H9 (cell line): ENCODE data around the gene LNX2. TPM values are rescaled to one million over a fixed set of nuclear protein-coding genes. Genes with fewer than 3 reads are reported as not detected.

Experiments used
- DNase-seq: peaks from one replicate; pipeline ENCODE4 v3.0.0-alpha.2; 2017
- H2AFZ ChIP-seq: one replicate; pipeline ENCODE4 v1.6.1; 2013; ENCODE audit warnings: mild to moderate bottlenecking, low read length, control low read depth, moderate library complexity
- H2AK5ac ChIP-seq: 2 replicates; pipeline ENCODE4 v1.6.1; 2013; ENCODE audit warnings: low read length, control low read depth, mixed read lengths; ENCODE audit not compliant: insufficient read length
- H2BK120ac ChIP-seq: one replicate; pipeline ENCODE4 v1.6.1; 2013; ENCODE audit warnings: low read depth, mild to moderate bottlenecking, low read length, control low read depth, inconsistent platforms; ENCODE audit not compliant: poor library complexity, severe bottlenecking
- H2BK12ac ChIP-seq: 2 replicates; pipeline ENCODE4 v1.6.1; 2013; ENCODE audit warnings: low read length, control low read depth, mixed read lengths, low read depth; ENCODE audit not compliant: insufficient read length
- H2BK15ac ChIP-seq: 2 replicates; pipeline ENCODE4 v1.6.1; 2013; ENCODE audit warnings: low read depth, low read length, control low read depth
- H2BK20ac ChIP-seq: one replicate; pipeline ENCODE4 v1.6.1; 2013; ENCODE audit warnings: low read depth, mild to moderate bottlenecking, low read length, control low read depth, inconsistent platforms; ENCODE audit not compliant: poor library complexity, severe bottlenecking
- H2BK5ac ChIP-seq: 2 replicates; pipeline ENCODE4 v1.6.1; 2013; ENCODE audit warnings: low read length, control low read depth, mixed read lengths; ENCODE audit not compliant: insufficient read length
- H3K14ac ChIP-seq: 2 replicates; pipeline ENCODE4 v1.6.1; 2013; ENCODE audit warnings: low read length, control low read depth; ENCODE audit not compliant: insufficient read depth
- H3K18ac ChIP-seq: 2 replicates; pipeline ENCODE4 v1.6.1; 2013; ENCODE audit warnings: low read depth, mild to moderate bottlenecking, mixed read lengths, low read length, control low read depth; ENCODE audit not compliant: insufficient read length
- H3K23ac ChIP-seq: 2 replicates; pipeline ENCODE4 v1.6.1; 2013; ENCODE audit warnings: low read length, control low read depth, mixed read lengths, low read depth; ENCODE audit not compliant: insufficient read length
- H3K23me2 ChIP-seq: 2 replicates; pipeline ENCODE4 v1.6.1; 2013; ENCODE audit warnings: low read depth, mild to moderate bottlenecking, mixed read lengths, low read length, control low read depth; ENCODE audit not compliant: insufficient read length, poor library complexity, severe bottlenecking
- H3K27ac ChIP-seq: 2 replicates; pipeline ENCODE4 v1.5.1; 2013; ENCODE audit warnings: low read length, control low read depth, mixed read lengths, low read depth; ENCODE audit not compliant: insufficient read length
- H3K27me3 ChIP-seq: 2 replicates; pipeline ENCODE4 v1.6.1; 2013; ENCODE audit warnings: low read length, control low read depth, inconsistent platforms; ENCODE audit not compliant: insufficient read depth
- H3K4ac ChIP-seq: 2 replicates; pipeline ENCODE4 v1.6.1; 2013; ENCODE audit warnings: low read depth, mild to moderate bottlenecking, control low read depth, inconsistent platforms, low read length, moderate library complexity
- H3K4me1 ChIP-seq: 2 replicates; pipeline ENCODE4 v1.6.1; 2013; ENCODE audit warnings: low read length, control low read depth, inconsistent platforms; ENCODE audit not compliant: insufficient read depth
- H3K4me2 ChIP-seq: 2 replicates; pipeline ENCODE4 v1.6.1; 2013; ENCODE audit warnings: low read length, control low read depth, mixed read lengths; ENCODE audit not compliant: insufficient read length, insufficient read depth
- H3K56ac ChIP-seq: 2 replicates; pipeline ENCODE4 v1.6.1; 2013; ENCODE audit warnings: low read depth, mild to moderate bottlenecking, mixed read lengths, low read length, control low read depth; ENCODE audit not compliant: insufficient read length
- H3K79me1 ChIP-seq: 2 replicates; pipeline ENCODE4 v1.6.1; 2013; ENCODE audit warnings: low read depth, mild to moderate bottlenecking, moderate library complexity, low read length, control low read depth, inconsistent platforms; ENCODE audit not compliant: insufficient read depth, poor library complexity, severe bottlenecking
- H3K79me2 ChIP-seq: 2 replicates; pipeline ENCODE4 v1.6.1; 2013; ENCODE audit warnings: low read length, control low read depth, inconsistent platforms; ENCODE audit not compliant: insufficient read depth
- H3K9ac ChIP-seq: 2 replicates; pipeline ENCODE4 v1.6.1; 2013; ENCODE audit warnings: low read length, control low read depth, mixed read lengths; ENCODE audit not compliant: insufficient read length; ENCODE audit errors: extremely low read depth
- H3K9me3 ChIP-seq: one replicate; pipeline ENCODE4 v1.6.1; 2013; ENCODE audit warnings: low read depth, low read length, inconsistent platforms; ENCODE audit not compliant: control insufficient read depth
- H3T11ph ChIP-seq: one replicate; pipeline ENCODE4 v1.6.1; 2013; ENCODE audit warnings: mild to moderate bottlenecking, low read length, control low read depth, inconsistent platforms
- H4K20me1 ChIP-seq: one replicate; pipeline ENCODE4 v1.6.1; 2013; ENCODE audit not compliant: control insufficient read depth, insufficient read length, insufficient read depth
- H4K5ac ChIP-seq: 2 replicates; pipeline ENCODE4 v1.6.1; 2013; ENCODE audit warnings: low read depth, mild to moderate bottlenecking, mixed read lengths, low read length, control low read depth; ENCODE audit not compliant: insufficient read length
- H4K8ac ChIP-seq: replicated peaks from 2 replicates; pipeline ENCODE4 v1.6.1; 2013; ENCODE audit warnings: low read length, control low read depth, mixed read lengths, low read depth; ENCODE audit not compliant: insufficient read length
- H4K91ac ChIP-seq: 2 replicates; pipeline ENCODE4 v1.6.1; 2013; ENCODE audit warnings: low read depth, mild to moderate bottlenecking, moderate library complexity, mixed read lengths, low read length, control low read depth; ENCODE audit not compliant: insufficient read length
- H3K27ac Mint-ChIP-seq, 3 experiments: 2 replicates in 2 of 3; 3 replicates in 1 of 3; pipeline ENCODE4 v1.8.0; 2020 to 2021; ENCODE audit warnings: mixed read lengths in 3 of 3, mild to moderate bottlenecking in 1 of 3, moderate library complexity in 1 of 3
- H3K27me3 Mint-ChIP-seq: 2 replicates; pipeline ENCODE4 v1.8.0; 2021; ENCODE audit warnings: low read depth, mild to moderate bottlenecking, moderate library complexity, mixed read lengths
- H3K36me3 Mint-ChIP-seq, 3 experiments: 2 replicates in 2 of 3; 3 replicates in 1 of 3; pipeline ENCODE4 v1.8.0; 2020 to 2021; ENCODE audit warnings: low read depth in 3 of 3, mixed read lengths in 3 of 3; ENCODE audit not compliant: insufficient read depth in 1 of 3
- H3K4me1 Mint-ChIP-seq, 2 experiments: 2 replicates each; pipeline ENCODE4 v1.8.0; 2020; ENCODE audit warnings: mixed read lengths in 2 of 2
- H3K4me3 Mint-ChIP-seq, 2 experiments: 2 replicates in 1 of 2; 3 replicates in 1 of 2; pipeline ENCODE4 v1.8.0; 2020 to 2021; ENCODE audit warnings: mild to moderate bottlenecking in 2 of 2, mixed read lengths in 2 of 2, moderate library complexity in 1 of 2
- H3K9me3 Mint-ChIP-seq, 2 experiments: 2 replicates in 1 of 2; 3 replicates in 1 of 2; pipeline ENCODE4 v1.8.0; 2020; ENCODE audit warnings: mild to moderate bottlenecking in 2 of 2, mixed read lengths in 2 of 2, moderate library complexity in 1 of 2
- WGBS: extraction: QIAGEN DNeasy Blood & Tissue Kit; methylation state at CpG from one replicate; pipeline ENCODE4 v1.1.7; 2013; ENCODE audit warnings: missing lambda C conversion rate, low lambda C conversion rate, mixed read lengths; ENCODE audit not compliant: insufficient read length; ENCODE audit errors: extremely low coverage; 5-methylcytosine and 5-hydroxymethylcytosine counted together
- total RNA-seq: library from RNA; stranded (reverse); gene quantifications from 2 replicates; pipeline ENCODE4 v1.2.1, GENCODE V29; 2021
- TF ChIP-seq, protein P1 (sequence below): fragments of 200-600 bp; sonication (generic); conservative IDR thresholded peaks from 3 replicates; pipeline ENCODE4 v1.8.0; 2021; ENCODE audit warnings: antibody characterized with exemption, mild to moderate bottlenecking

LNX2 gene
- total RNA-seq, 1 experiment from 2014 or later = 12.4 TPM

GRCh38 chr13:27638521-27638920, 18.2 kb upstream of the LNX2 start:
- H3K4me1 ChIP-seq = no peaks in the 10 kb centered on the region
- no peak overlapping the region for H3K9ac ChIP-seq
- TF ChIP-seq, protein P1, sequence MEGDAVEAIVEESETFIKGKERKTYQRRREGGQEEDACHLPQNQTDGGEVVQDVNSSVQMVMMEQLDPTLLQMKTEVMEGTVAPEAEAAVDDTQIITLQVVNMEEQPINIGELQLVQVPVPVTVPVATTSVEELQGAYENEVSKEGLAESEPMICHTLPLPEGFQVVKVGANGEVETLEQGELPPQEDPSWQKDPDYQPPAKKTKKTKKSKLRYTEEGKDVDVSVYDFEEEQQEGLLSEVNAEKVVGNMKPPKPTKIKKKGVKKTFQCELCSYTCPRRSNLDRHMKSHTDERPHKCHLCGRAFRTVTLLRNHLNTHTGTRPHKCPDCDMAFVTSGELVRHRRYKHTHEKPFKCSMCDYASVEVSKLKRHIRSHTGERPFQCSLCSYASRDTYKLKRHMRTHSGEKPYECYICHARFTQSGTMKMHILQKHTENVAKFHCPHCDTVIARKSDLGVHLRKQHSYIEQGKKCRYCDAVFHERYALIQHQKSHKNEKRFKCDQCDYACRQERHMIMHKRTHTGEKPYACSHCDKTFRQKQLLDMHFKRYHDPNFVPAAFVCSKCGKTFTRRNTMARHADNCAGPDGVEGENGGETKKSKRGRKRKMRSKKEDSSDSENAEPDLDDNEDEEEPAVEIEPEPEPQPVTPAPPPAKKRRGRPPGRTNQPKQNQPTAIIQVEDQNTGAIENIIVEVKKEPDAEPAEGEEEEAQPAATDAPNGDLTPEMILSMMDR = no peak
- H2AK5ac ChIP-seq = no peak overlapping the region
- no peak overlapping the region for H2BK20ac ChIP-seq
- no peak overlapping the region for H2BK12ac ChIP-seq
- Mint-ChIP-seq H3K4me3 (no peak overlapping the region), H3K27ac (no peak overlapping the region), H3K27me3 (no peaks in the 10 kb centered on the region), H3K36me3 (peaks cover 0 to 5% (median 1%) of the 10 kb centered on the region in 3 experiments; a peak in 3 of 7 replicates), H3K9me3 (no peaks in the 10 kb centered on the region), H3K4me1 (peaks cover 11 to 12% of the 10 kb centered on the region in 2 experiments)
- no peak overlapping the region for H3K56ac ChIP-seq
- no CpG with 5 or more reads among the region's 2 CpGs for WGBS
- H4K8ac ChIP-seq = no peak overlapping the region
- no peak overlapping the region for H3T11ph ChIP-seq
- H2BK15ac ChIP-seq = no peak overlapping the region
- H2AFZ ChIP-seq = no peak overlapping the region
- H3K14ac ChIP-seq = no peak overlapping the region
- no peaks in the 10 kb centered on the region for H3K23me2 ChIP-seq
- no peak overlapping the region for H3K27ac ChIP-seq
- no peaks in the 10 kb centered on the region for H3K9me3 ChIP-seq
- no peak overlapping the region for H3K4me2 ChIP-seq
- no peak overlapping the region for H2BK5ac ChIP-seq
- no peak overlapping the region for H4K5ac ChIP-seq
- no peaks in the 10 kb centered on the region for H3K79me2 ChIP-seq
- no peaks in the 10 kb centered on the region for H4K20me1 ChIP-seq
- no peaks in the 10 kb centered on the region for H3K79me1 ChIP-seq
- H4K91ac ChIP-seq = no peak overlapping the region
- H2BK120ac ChIP-seq = no peak overlapping the region
- no peak for DNase-seq
- H3K4ac ChIP-seq = no peak overlapping the region
- no peak overlapping the region for H3K23ac ChIP-seq
- H3K27me3 ChIP-seq = no peaks in the 10 kb centered on the region
- H3K18ac ChIP-seq = no peak overlapping the region
